H9 (cell line): Measurements from ENCODE around the gene ANXA1. TPM values are rescaled to one million over a fixed set of nuclear protein-coding genes. Genes with fewer than 3 reads are reported as not detected.

Experiments
- DNase-seq: peaks from one replicate; pipeline ENCODE4 v3.0.0-alpha.2; 2017
- H2AFZ ChIP-seq: one replicate; pipeline ENCODE4 v1.6.1; 2013; ENCODE audit warnings: mild to moderate bottlenecking, low read length, control low read depth, moderate library complexity
- H2AK5ac ChIP-seq: 2 replicates; pipeline ENCODE4 v1.6.1; 2013; ENCODE audit warnings: low read length, control low read depth, mixed read lengths; ENCODE audit not compliant: insufficient read length
- H2BK120ac ChIP-seq: one replicate; pipeline ENCODE4 v1.6.1; 2013; ENCODE audit warnings: low read depth, mild to moderate bottlenecking, low read length, control low read depth, inconsistent platforms; ENCODE audit not compliant: poor library complexity, severe bottlenecking
- H2BK12ac ChIP-seq: 2 replicates; pipeline ENCODE4 v1.6.1; 2013; ENCODE audit warnings: low read length, control low read depth, mixed read lengths, low read depth; ENCODE audit not compliant: insufficient read length
- H2BK15ac ChIP-seq: 2 replicates; pipeline ENCODE4 v1.6.1; 2013; ENCODE audit warnings: low read depth, low read length, control low read depth
- H2BK20ac ChIP-seq: one replicate; pipeline ENCODE4 v1.6.1; 2013; ENCODE audit warnings: low read depth, mild to moderate bottlenecking, low read length, control low read depth, inconsistent platforms; ENCODE audit not compliant: poor library complexity, severe bottlenecking
- H2BK5ac ChIP-seq: 2 replicates; pipeline ENCODE4 v1.6.1; 2013; ENCODE audit warnings: low read length, control low read depth, mixed read lengths; ENCODE audit not compliant: insufficient read length
- H3K14ac ChIP-seq: 2 replicates; pipeline ENCODE4 v1.6.1; 2013; ENCODE audit warnings: low read length, control low read depth; ENCODE audit not compliant: insufficient read depth
- H3K18ac ChIP-seq: 2 replicates; pipeline ENCODE4 v1.6.1; 2013; ENCODE audit warnings: low read depth, mild to moderate bottlenecking, mixed read lengths, low read length, control low read depth; ENCODE audit not compliant: insufficient read length
- H3K23ac ChIP-seq: 2 replicates; pipeline ENCODE4 v1.6.1; 2013; ENCODE audit warnings: low read length, control low read depth, mixed read lengths, low read depth; ENCODE audit not compliant: insufficient read length
- H3K23me2 ChIP-seq: 2 replicates; pipeline ENCODE4 v1.6.1; 2013; ENCODE audit warnings: low read depth, mild to moderate bottlenecking, mixed read lengths, low read length, control low read depth; ENCODE audit not compliant: insufficient read length, poor library complexity, severe bottlenecking
- H3K27ac ChIP-seq: 2 replicates; pipeline ENCODE4 v1.5.1; 2013; ENCODE audit warnings: low read length, control low read depth, mixed read lengths, low read depth; ENCODE audit not compliant: insufficient read length
- H3K27me3 ChIP-seq: 2 replicates; pipeline ENCODE4 v1.6.1; 2013; ENCODE audit warnings: low read length, control low read depth, inconsistent platforms; ENCODE audit not compliant: insufficient read depth
- H3K4ac ChIP-seq: 2 replicates; pipeline ENCODE4 v1.6.1; 2013; ENCODE audit warnings: low read depth, mild to moderate bottlenecking, control low read depth, inconsistent platforms, low read length, moderate library complexity
- H3K4me1 ChIP-seq: 2 replicates; pipeline ENCODE4 v1.6.1; 2013; ENCODE audit warnings: low read length, control low read depth, inconsistent platforms; ENCODE audit not compliant: insufficient read depth
- H3K4me2 ChIP-seq: 2 replicates; pipeline ENCODE4 v1.6.1; 2013; ENCODE audit warnings: low read length, control low read depth, mixed read lengths; ENCODE audit not compliant: insufficient read length, insufficient read depth
- H3K56ac ChIP-seq: 2 replicates; pipeline ENCODE4 v1.6.1; 2013; ENCODE audit warnings: low read depth, mild to moderate bottlenecking, mixed read lengths, low read length, control low read depth; ENCODE audit not compliant: insufficient read length
- H3K79me1 ChIP-seq: 2 replicates; pipeline ENCODE4 v1.6.1; 2013; ENCODE audit warnings: low read depth, mild to moderate bottlenecking, moderate library complexity, low read length, control low read depth, inconsistent platforms; ENCODE audit not compliant: insufficient read depth, poor library complexity, severe bottlenecking
- H3K79me2 ChIP-seq: 2 replicates; pipeline ENCODE4 v1.6.1; 2013; ENCODE audit warnings: low read length, control low read depth, inconsistent platforms; ENCODE audit not compliant: insufficient read depth
- H3K9ac ChIP-seq: 2 replicates; pipeline ENCODE4 v1.6.1; 2013; ENCODE audit warnings: low read length, control low read depth, mixed read lengths; ENCODE audit not compliant: insufficient read length; ENCODE audit errors: extremely low read depth
- H3K9me3 ChIP-seq: one replicate; pipeline ENCODE4 v1.6.1; 2013; ENCODE audit warnings: low read depth, low read length, inconsistent platforms; ENCODE audit not compliant: control insufficient read depth
- H3T11ph ChIP-seq: one replicate; pipeline ENCODE4 v1.6.1; 2013; ENCODE audit warnings: mild to moderate bottlenecking, low read length, control low read depth, inconsistent platforms
- H4K20me1 ChIP-seq: one replicate; pipeline ENCODE4 v1.6.1; 2013; ENCODE audit not compliant: control insufficient read depth, insufficient read length, insufficient read depth
- H4K5ac ChIP-seq: 2 replicates; pipeline ENCODE4 v1.6.1; 2013; ENCODE audit warnings: low read depth, mild to moderate bottlenecking, mixed read lengths, low read length, control low read depth; ENCODE audit not compliant: insufficient read length
- H4K8ac ChIP-seq: replicated peaks from 2 replicates; pipeline ENCODE4 v1.6.1; 2013; ENCODE audit warnings: low read length, control low read depth, mixed read lengths, low read depth; ENCODE audit not compliant: insufficient read length
- H4K91ac ChIP-seq: 2 replicates; pipeline ENCODE4 v1.6.1; 2013; ENCODE audit warnings: low read depth, mild to moderate bottlenecking, moderate library complexity, mixed read lengths, low read length, control low read depth; ENCODE audit not compliant: insufficient read length
- H3K27ac Mint-ChIP-seq, 3 experiments: 2 replicates in 2 of 3; 3 replicates in 1 of 3; pipeline ENCODE4 v1.8.0; 2020 to 2021; ENCODE audit warnings: mixed read lengths in 3 of 3, mild to moderate bottlenecking in 1 of 3, moderate library complexity in 1 of 3
- H3K27me3 Mint-ChIP-seq: 2 replicates; pipeline ENCODE4 v1.8.0; 2021; ENCODE audit warnings: low read depth, mild to moderate bottlenecking, moderate library complexity, mixed read lengths
- H3K36me3 Mint-ChIP-seq, 3 experiments: 2 replicates in 2 of 3; 3 replicates in 1 of 3; pipeline ENCODE4 v1.8.0; 2020 to 2021; ENCODE audit warnings: low read depth in 3 of 3, mixed read lengths in 3 of 3; ENCODE audit not compliant: insufficient read depth in 1 of 3
- H3K4me1 Mint-ChIP-seq, 2 experiments: 2 replicates each; pipeline ENCODE4 v1.8.0; 2020; ENCODE audit warnings: mixed read lengths in 2 of 2
- H3K4me3 Mint-ChIP-seq, 2 experiments: 2 replicates in 1 of 2; 3 replicates in 1 of 2; pipeline ENCODE4 v1.8.0; 2020 to 2021; ENCODE audit warnings: mild to moderate bottlenecking in 2 of 2, mixed read lengths in 2 of 2, moderate library complexity in 1 of 2
- H3K9me3 Mint-ChIP-seq, 2 experiments: 2 replicates in 1 of 2; 3 replicates in 1 of 2; pipeline ENCODE4 v1.8.0; 2020; ENCODE audit warnings: mild to moderate bottlenecking in 2 of 2, mixed read lengths in 2 of 2, moderate library complexity in 1 of 2
- CTCF ChIP-seq: fragments of 200-600 bp; sonication (generic); conservative IDR thresholded peaks from 3 replicates; pipeline ENCODE4 v1.8.0; 2021; ENCODE audit warnings: antibody characterized with exemption, mild to moderate bottlenecking
- total RNA-seq: library from RNA; stranded (reverse); gene quantifications from 2 replicates; pipeline ENCODE4 v1.2.1, GENCODE V29; 2021

Gene ANXA1
- total RNA-seq, 1 experiment from 2014 or later: 3.5 TPM

GRCh38 chr9:73114058-73114457 lies 37.6 kb upstream of the ANXA1 start:
- H2BK20ac ChIP-seq: no peak overlapping the region
- H3K27ac ChIP-seq: no peak overlapping the region
- Mint-ChIP-seq H3K4me3 (no peak overlapping the region), H3K36me3 (no peaks in the 10 kb centered on the region), H3K27me3 (no peaks in the 10 kb centered on the region), H3K27ac (no peak overlapping the region), H3K9me3 (no peaks in the 10 kb centered on the region), H3K4me1 (no peaks in the 10 kb centered on the region)
- no peak overlapping the region for H3T11ph ChIP-seq
- no peaks in the 10 kb centered on the region for H3K79me2 ChIP-seq
- no peak overlapping the region for H4K5ac ChIP-seq
- H4K20me1 ChIP-seq: no peaks in the 10 kb centered on the region
- no peak overlapping the region for H2AK5ac ChIP-seq
- no peak overlapping the region for H3K9ac ChIP-seq
- no peak overlapping the region for H4K91ac ChIP-seq
- H3K14ac ChIP-seq: no peak overlapping the region
- no peaks in the 10 kb centered on the region for H3K79me1 ChIP-seq
- no peak overlapping the region for H3K23ac ChIP-seq
- H2BK15ac ChIP-seq: no peak overlapping the region
- H3K27me3 ChIP-seq: no peaks in the 10 kb centered on the region
- no peak for TF ChIP-seq CTCF
- H3K18ac ChIP-seq: no peak overlapping the region
- no peaks in the 10 kb centered on the region for H3K23me2 ChIP-seq
- H2BK12ac ChIP-seq: no peak overlapping the region
- H3K9me3 ChIP-seq: no peaks in the 10 kb centered on the region
- no peak overlapping the region for H3K56ac ChIP-seq
- no peaks in the 10 kb centered on the region for H3K4me1 ChIP-seq
- H3K4ac ChIP-seq: no peak overlapping the region
- H2BK120ac ChIP-seq: no peak overlapping the region
- H4K8ac ChIP-seq: no peak overlapping the region
- no peak overlapping the region for H2AFZ ChIP-seq
- H3K4me2 ChIP-seq: no peak overlapping the region
- DNase-seq: no peak
- H2BK5ac ChIP-seq: no peak overlapping the region
